HG03097 (cell line): ENCODE measurements around the gene SRD5A1.

Experiments used
- ATAC-seq: cut with Tn5 transposase; IDR thresholded peaks from one replicate; pipeline ENCODE4 v1.9.1; 2021; ENCODE audit not compliant: unreplicated experiment, low FRiP score

SRD5A1 gene

GRCh38 chr5:6680922-6681321, 47.7 kb downstream of the SRD5A1 start:
- no peak for ATAC-seq

- ATAC-seq: no peak
These were observed 48.4 kb downstream of the SRD5A1 start for GRCh38 chr5:6681682-6682081.

GRCh38 chr5:6682239-6682638, 49.0 kb downstream of the SRD5A1 start:
- no peak for ATAC-seq

- no peak for ATAC-seq
These were observed 50.0 kb downstream of the SRD5A1 start for GRCh38 chr5:6683241-6683640.

GRCh38 chr5:6684075-6684474, 50.8 kb downstream of the SRD5A1 start:
- ATAC-seq: no peak

GRCh38 chr5:6686501-6686900, 53.3 kb downstream of the SRD5A1 start:
- ATAC-seq: no peak

- ATAC-seq: no peak
These were observed 53.7 kb downstream of the SRD5A1 start for GRCh38 chr5:6686915-6687409.

- ATAC-seq: no peak
These were observed 54.3 kb downstream of the SRD5A1 start for GRCh38 chr5:6687505-6687904.

- no peak for ATAC-seq
These were observed 59.7 kb downstream of the SRD5A1 start for GRCh38 chr5:6692906-6693305.

GRCh38 chr5:6698696-6699095, 65.5 kb downstream of the SRD5A1 start:
- no peak for ATAC-seq

- ATAC-seq: no peak
These were observed 66.1 kb downstream of the SRD5A1 start for GRCh38 chr5:6699357-6699756.

- no peak for ATAC-seq
These were observed 66.9 kb downstream of the SRD5A1 start for GRCh38 chr5:6700074-6700684.

GRCh38 chr5:6700685-6701355, 67.6 kb downstream of the SRD5A1 start:
- ATAC-seq: no peak

GRCh38 chr5:6701491-6701890, 68.3 kb downstream of the SRD5A1 start:
- ATAC-seq: no peak

GRCh38 chr5:6702633-6703032, 69.4 kb downstream of the SRD5A1 start:
- ATAC-seq: no peak

GRCh38 chr5:6703806-6704205, 70.6 kb downstream of the SRD5A1 start:
- no peak for ATAC-seq

GRCh38 chr5:6704361-6704851, 71.2 kb downstream of the SRD5A1 start:
- ATAC-seq: no peak

- no peak for ATAC-seq
These were observed 71.8 kb downstream of the SRD5A1 start for GRCh38 chr5:6705088-6705487.

- ATAC-seq: no peak
These were observed 72.7 kb downstream of the SRD5A1 start for GRCh38 chr5:6705959-6706358.

- no peak for ATAC-seq
These were observed 74.6 kb downstream of the SRD5A1 start for GRCh38 chr5:6707852-6708251.

- no peak for ATAC-seq
These were observed 75.6 kb downstream of the SRD5A1 start for GRCh38 chr5:6708814-6709213.

- ATAC-seq: no peak
These were observed 76.8 kb downstream of the SRD5A1 start for GRCh38 chr5:6710070-6710469.
